Eye (tissue), 1 donor: ENCODE results near the gene IGFN1.
"Not testable (repeated sequence)": the region's sequence is repeated elsewhere in the genome, so short reads cannot be mapped to it uniquely, and the experiment has no call there.

Experiments used
- DNase-seq: peaks from one replicate; pipeline ENCODE4 v3.0.0-alpha.2; 2015

IGFN1 gene

DNA sequence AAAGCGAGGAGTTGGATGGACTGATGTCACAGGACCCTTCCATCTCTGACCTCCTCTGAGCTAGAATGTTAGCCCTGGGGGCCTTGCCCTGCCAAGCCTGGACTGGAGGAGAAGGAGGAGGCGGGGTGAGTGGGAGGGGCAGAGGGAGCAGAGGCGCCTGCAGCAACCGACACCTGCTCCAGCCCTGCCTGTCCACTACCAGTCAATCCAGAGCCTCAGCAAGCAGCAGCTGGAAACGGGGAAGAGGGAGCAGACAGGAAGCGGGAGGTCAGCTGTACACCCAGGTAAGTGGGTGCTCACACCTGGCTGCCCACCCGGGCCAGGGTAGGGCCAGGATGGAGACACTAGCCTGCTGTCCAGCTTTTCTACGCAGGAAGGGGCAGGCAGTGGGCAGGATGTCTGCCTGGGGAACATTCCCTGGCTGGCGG lies at the start of gene IGFN1:
Gene IGFN1 (plus strand): TSS at position 201 of the 428 bp plus-strand sequence. CDS start 2,470 bp downstream, outside the sequence.
- peak; percentile 44 for DNase-seq

GRCh38 chr1:201140941-201141260 lies 49.7 kb upstream of the IGFN1 start:
- DNase-seq = no peak

- DNase-seq = no peak
Measured at GRCh38 chr1:201141418-201141817, 49.2 kb upstream of the IGFN1 start.

GRCh38 chr1:201142011-201142848 lies 48.4 kb upstream of the IGFN1 start:
- peak; percentile 65 for DNase-seq

GRCh38 chr1:201142849-201143725 lies 47.5 kb upstream of the IGFN1 start:
- no peak for DNase-seq

- no peak for DNase-seq
Measured at GRCh38 chr1:201143726-201144635, 46.6 kb upstream of the IGFN1 start.

DNA sequence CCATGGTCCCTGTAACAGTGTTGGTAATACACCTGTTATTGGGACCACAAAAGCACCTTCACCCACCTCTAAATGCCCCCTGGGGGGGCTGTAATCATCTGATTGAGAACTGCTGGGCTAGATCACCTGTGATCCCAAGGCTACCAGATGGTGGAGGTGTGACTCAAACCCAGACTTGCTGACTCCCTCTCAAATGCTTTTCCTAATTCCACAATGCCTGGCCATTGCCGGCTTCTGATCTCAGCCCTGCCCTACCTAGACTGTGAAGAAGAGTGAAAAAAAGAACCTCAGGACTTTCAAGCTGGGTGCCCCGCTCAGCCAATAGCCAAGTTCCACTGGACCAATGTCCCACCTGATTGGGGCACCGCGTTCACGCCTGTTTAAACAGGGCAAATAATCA lies 45.9 kb upstream of the IGFN1 start:
- DNase-seq = no peak

DNA sequence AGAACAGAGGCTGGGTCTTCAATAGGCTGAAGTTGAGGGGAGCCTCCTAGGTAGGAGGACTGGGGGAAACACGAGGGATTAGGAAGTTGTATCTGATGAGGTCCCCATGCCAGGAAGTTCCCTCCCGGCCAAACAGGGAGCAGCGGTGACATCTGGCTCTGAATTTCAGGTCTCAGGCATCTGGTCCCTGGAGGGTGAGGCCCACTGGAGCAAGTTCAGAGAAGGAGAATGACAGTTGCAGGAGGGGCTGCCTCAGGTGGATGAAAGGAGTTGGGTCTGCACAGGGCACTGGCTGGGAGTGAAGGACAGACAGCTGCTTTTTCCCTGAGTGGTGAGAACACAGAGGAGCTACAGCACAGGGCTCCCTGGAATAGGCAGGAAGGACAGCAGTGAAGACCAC lies 45.5 kb upstream of the IGFN1 start:
- DNase-seq = no peak

DNA sequence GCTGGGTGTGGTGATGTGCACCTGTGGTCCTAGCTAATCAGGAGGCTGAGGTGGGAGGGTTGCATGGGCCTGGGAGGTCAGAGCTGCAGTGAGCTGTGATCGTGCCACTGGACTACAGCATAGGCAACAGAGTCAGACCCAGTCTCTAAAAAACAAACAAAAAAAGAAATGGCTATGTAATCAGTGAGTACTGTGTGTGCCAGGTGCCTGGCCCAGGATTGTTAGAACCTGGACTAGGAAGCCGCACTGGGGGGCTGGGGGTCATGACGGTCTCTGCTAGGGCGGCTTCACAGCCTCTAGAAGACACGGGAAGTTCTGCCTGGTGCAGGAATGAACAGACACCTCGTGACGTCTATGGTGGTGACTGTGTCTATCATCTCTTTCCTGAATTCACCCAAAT lies 44.8 kb upstream of the IGFN1 start:
- no peak for DNase-seq

- DNase-seq = no peak
Measured at GRCh38 chr1:201146626-201147390, 43.8 kb upstream of the IGFN1 start.

DNA sequence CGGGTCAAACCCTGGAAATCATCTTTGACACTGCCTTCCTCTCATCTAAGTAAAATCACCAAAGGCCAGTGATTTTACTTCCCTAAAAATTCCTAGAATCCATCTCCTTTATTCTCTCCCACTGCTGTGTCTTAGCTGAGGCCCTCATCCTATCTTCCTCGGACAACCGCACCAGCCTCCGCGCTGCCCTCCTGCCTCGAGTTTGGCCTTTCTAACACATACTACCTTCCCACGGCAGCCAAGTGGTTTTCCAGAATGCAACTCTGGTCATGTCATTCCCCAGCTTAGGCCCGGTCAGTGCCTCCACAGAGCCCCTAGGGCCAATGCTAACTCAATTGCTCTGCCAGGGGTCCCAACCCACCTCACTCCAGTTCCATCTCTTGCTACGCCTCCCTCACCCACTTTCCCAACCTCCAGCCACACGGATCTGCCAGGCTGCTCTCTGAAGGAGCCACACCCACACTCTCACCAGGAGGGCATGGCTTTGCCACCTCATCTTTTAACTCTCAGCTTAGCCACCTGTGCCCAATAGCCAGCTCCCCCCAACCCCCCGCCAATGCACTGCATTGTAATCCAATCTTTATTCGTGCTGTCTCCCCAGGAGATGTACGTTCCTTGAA lies 43.1 kb upstream of the IGFN1 start:
- no peak for DNase-seq

GRCh38 chr1:201149400-201149799 lies 41.2 kb upstream of the IGFN1 start:
- DNase-seq = no peak

GRCh38 chr1:201153474-201154388 lies 36.9 kb upstream of the IGFN1 start:
- no peak for DNase-seq

- DNase-seq = peak; percentile 100
Measured at GRCh38 chr1:201154389-201155165, 36.0 kb upstream of the IGFN1 start, which contains the start of gene TMEM9. TMEM9 (minus strand) TSS chr1:201154474; CDS start chr1:201153923, 551 bp downstream.

- no peak for DNase-seq
Measured at GRCh38 chr1:201155354-201155753, 35.3 kb upstream of the IGFN1 start.

DNA sequence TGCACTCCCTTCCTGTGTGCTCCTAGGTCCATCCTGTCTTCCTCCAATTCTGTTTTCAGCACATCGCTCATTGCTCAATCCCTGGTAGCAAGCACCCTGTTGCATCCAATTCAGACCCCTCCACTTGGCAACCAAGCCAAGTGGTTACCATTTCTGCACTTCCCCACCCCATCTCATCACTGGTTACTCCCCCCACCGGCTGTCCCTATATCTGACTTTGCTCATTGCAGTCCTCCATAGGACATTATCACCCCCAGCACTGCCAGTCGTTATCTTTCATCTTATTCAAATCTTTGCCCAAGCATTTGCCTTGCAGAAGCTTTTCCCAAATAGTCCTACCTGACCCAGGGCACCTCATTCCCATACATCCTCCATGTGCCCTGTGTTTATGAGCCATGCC lies 34.3 kb upstream of the IGFN1 start:
- DNase-seq = no peak

- DNase-seq = no peak
Measured at GRCh38 chr1:201156819-201157218, 33.8 kb upstream of the IGFN1 start.

GRCh38 chr1:201157949-201158348 lies 32.7 kb upstream of the IGFN1 start:
- DNase-seq = no peak

- DNase-seq = not testable (repeated sequence)
Measured at GRCh38 chr1:201163036-201163435, 27.6 kb upstream of the IGFN1 start.

GRCh38 chr1:201163707-201164106 lies 26.9 kb upstream of the IGFN1 start:
- DNase-seq = no peak
